Upper lobe of left lung (tissue), 4 donors: ENCODE measurements around the gene EIF2B5.

Source experiments
- CTCF ChIP-seq, 6 experiments: fragments of 450-650 bp in 4 of 6; fragments of 200-600 bp in 2 of 6; sonication (generic) in 2 of 6; IDR thresholded peaks; one replicate each; pipeline ENCODE4 v1.5.1; 2016 to 2019; ENCODE audit warnings: antibody characterized with exemption in 6 of 6
- POLR2AphosphoS5 ChIP-seq, 2 donors: sonication (generic); formaldehyde crosslinking; IDR thresholded peaks; one replicate each; pipeline ENCODE4 v1.5.1; 2017; ENCODE audit warnings: antibody characterized with exemption in 2 of 2

- no peak for TF ChIP-seq POLR2AphosphoS5 (IDR thresholded peaks at IDR 0.05)
- no peak for TF ChIP-seq CTCF (IDR thresholded peaks at IDR 0.05)
These were observed 40.8 kb downstream of the EIF2B5 start for GRCh38 chr3:184175981-184176376.
